HG03060 (cell line): Measurements from ENCODE around the gene CPNE8.
A peak's percentile ranks its signal among the peaks of the same experiment; 100 is the strongest.
"Not testable (repeated sequence)": the region's sequence is repeated elsewhere in the genome, so short reads cannot be mapped to it uniquely, and the experiment has no call there.

ENCODE experiments used
- ATAC-seq: cut with Tn5 transposase; IDR thresholded peaks from one replicate; pipeline ENCODE4 v1.9.1; 2021; ENCODE audit warnings: low read depth, moderate number of reproducible peaks; ENCODE audit not compliant: unreplicated experiment

The CPNE8 gene

GRCh38 chr12:38744041-38744440, 161.3 kb downstream of the CPNE8 start:
- no peak for ATAC-seq

GRCh38 chr12:38742496-38742895, 162.9 kb downstream of the CPNE8 start:
- ATAC-seq = not testable (repeated sequence)

DNA sequence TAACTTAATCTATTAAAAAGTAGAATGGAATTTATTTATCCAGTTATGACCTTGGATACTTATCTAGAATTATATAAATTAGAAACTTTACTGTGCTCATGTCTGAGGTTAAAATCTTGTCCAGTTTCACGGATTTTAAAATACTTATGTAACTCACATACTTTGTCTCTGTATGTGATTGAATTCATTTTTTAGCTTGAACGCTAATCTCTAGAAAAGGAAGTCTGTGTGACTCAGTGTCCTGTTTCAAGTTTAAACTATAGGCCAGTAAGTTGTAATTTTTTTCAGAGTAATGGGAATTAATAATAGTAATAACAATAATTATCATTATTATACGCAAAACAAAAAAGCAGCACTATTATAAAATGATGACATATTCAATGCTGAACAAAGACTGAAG, 168.6 kb downstream of the CPNE8 start:
- ATAC-seq = no peak

GRCh38 chr12:38732761-38733160, 172.6 kb downstream of the CPNE8 start:
- no peak for ATAC-seq

DNA sequence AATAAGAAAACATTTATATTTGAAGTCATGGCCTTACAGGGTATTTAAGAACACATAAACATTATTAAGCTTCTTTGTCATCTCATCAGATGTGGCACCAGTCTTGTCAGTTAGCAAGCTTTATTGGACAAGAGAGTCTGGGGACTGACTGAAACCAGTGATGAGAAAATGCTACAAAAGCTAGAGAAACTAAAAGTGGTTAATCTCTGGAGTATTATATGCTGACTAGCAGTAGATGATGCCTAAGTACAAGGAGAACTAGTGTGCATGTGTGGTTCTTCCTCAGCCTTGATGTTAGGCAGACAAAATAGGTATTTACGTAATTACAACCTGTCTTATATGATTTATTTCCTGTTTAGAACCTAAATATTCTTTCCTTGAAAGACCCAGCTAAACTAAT, 176.5 kb downstream of the CPNE8 start:
- no peak for ATAC-seq

DNA sequence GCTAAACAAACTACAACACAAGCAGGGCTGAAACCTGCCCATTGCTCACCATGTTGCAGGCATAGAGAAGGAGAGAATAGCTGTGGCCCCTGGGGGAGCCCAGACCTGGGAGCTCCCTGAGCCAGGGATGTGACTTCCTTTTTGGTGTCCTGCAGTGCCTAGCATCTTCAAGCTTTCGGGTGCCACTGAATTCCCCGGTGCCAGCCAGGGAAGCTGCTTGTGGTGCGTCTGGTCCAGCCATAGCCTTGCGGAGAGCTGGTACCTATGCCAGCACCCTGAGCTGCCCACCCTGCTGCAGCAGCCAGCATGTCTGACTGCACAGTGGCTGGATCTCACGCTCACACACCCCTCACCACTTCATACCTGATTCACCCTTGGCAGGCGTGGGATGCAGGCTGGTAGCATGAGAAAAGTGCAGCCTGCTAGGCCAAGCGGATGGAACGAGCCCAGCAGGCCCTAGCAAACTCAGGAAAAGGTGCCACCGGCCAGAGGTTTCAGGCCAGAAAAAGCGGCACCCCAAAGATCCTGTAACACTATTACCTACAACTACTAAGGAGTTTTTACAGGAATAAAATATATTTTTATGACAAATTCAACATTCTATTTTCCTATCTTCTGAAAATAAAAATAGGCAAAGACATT, 183.7 kb downstream of the CPNE8 start:
- ATAC-seq = no peak

- ATAC-seq = no peak
Measured at GRCh38 chr12:38720661-38721060, 184.7 kb downstream of the CPNE8 start.

GRCh38 chr12:38713294-38713693, 192.1 kb downstream of the CPNE8 start:
- no peak for ATAC-seq

- ATAC-seq = peak; percentile 71
Measured at GRCh38 chr12:38711054-38711453, 194.3 kb downstream of the CPNE8 start.

- ATAC-seq = no peak
Measured at GRCh38 chr12:38708466-38708865, 196.9 kb downstream of the CPNE8 start.

DNA sequence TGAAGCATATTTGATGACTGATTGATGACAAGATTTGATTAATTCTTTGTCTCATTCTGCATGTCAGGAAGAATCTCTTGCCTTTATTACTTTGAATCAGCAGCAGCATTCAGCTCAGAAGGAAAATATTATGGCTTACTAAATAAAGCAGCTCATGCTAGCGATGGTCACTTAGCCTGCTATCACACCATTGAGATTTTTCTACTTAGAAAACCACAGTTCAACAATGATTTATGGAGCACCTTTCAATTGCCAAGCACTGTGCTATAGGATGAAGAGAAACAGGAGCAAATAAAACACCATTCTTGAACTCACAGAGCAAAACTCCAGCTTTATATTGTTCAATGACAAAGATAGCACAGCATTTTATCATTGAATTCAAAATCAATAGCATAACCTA, 197.7 kb downstream of the CPNE8 start:
- ATAC-seq = no peak

DNA sequence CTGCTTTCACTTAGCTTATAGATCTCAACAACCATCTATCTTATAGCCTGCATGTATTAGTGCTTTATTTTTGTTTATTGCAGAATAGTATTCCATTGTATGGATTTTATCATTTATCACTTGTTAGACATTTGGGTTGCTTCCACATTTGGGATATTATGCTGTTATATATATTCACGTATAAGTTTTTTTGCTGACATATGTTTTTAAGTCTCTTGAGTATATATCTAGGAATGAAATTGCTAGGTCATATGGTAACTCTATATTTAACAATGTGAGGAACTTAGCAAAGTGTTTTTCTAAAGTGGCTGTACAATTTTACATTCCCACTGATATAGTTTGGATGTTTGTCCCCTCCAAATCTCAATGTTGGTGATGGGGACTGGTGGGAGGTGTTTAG, 208.1 kb downstream of the CPNE8 start:
- no peak for ATAC-seq

DNA sequence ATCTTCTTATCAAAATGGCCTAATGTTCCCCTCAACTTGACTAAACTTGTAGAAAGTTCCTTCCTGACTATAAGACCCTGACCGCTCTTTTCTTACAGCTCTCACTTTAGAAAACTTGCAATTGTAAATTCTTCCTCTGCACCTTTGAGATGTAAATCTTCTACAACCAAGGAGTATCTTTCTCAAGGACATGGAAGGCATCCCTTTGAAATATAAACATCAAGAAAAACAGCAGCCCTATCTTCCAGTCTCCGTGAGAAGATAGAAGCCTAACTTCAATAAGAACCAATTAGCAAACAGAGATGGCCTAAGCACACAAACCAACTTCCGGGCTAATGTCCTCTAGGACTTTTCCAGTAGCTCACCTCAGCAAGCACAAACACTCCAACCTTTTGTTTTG, 210.3 kb downstream of the CPNE8 start:
- no peak for ATAC-seq

- no peak for ATAC-seq
Measured at GRCh38 chr12:38691164-38691563, 214.2 kb downstream of the CPNE8 start.

DNA sequence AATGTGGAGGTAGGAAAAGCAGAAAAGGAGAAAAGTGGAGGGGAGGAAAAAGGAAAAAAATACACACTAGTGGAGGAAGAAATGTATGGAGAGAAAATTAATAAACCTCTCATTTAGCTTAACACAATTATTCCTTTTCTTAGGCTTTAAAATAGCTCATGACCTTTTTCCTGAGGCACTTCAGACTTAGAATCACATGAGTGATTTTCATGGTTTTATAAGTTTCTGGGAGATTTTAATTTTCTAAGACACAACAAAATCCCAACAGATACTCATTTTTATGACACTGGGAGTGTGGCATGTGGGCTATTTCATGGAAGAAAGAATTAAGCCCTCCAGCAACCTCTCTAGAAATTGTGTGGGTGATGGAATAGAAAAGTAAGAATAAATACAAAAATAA, 214.7 kb downstream of the CPNE8 start:
- ATAC-seq = no peak

DNA sequence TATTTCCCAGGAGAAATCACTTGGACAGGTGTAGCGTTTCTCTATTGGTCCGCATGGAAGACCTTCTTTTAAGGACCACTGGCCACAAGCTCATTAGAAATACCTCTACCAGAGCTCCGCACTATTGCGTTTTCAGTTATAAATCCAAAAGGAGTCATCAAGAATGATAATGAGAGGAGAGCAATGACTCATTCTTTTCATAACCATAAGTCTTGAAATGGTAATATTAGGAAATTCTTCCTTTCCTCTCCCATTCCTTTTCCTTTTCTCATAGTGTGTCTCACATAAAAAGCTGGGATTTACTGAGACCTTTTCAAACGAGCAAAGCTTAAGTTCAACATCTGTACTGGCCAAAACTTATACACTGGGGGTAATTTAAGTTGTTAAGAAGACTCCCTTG, 215.7 kb downstream of the CPNE8 start:
- no peak for ATAC-seq

DNA sequence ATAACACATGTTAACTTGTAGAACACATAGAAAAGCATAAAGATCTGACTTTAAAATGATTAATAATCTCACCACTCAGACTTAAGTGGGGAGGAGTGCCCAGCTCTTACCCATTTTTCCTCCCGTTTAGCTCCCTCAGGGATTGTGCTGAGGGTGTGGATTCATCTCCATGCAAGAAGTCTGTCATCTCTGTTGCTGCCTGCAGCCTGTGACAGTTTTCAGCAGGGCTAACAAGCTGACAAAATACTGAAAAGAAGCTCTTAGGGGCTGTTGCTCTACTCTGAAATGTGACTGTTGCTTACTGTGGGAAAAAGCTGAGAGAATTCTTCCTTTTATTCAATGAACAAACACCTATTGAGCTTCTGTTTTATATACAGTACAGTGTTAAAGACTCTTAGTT, 216.2 kb downstream of the CPNE8 start:
- ATAC-seq = no peak

DNA sequence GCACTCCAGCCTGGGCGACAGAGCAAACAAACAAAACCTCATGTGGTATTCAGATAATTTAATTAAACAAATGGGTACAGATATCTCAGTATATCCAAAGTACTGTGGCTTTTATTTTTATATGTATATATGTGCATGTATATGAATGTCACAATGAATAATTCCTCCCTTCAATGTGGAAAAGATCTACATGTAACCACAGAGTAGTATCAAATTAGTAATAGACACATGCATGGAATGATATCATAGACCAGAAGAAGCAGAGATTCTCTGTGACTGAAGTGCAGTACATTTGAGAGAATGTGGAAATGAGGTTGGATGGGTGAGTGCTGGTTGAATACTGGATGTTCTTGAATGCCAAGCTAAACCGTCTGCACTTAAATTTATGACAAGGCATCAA, 222.9 kb downstream of the CPNE8 start:
- ATAC-seq = no peak

DNA sequence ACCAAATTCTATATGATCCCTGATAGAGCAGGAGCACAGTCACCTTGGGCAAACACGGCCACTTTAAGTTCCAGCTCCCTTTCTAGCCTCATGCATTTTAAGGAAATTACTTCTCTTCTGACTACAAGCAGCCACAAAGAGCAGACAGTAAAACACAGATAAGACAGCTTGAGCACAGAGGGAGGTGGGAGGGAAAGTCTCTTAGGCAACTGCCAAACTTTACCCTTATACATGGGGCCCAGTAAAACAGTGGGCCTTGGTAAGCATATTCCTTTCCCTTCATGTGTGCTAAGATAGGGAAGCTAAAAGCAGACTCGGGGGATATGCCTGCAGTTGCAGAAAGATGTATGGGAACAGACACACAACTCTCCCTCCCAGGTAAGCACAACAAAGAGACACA, 235.9 kb downstream of the CPNE8 start:
- no peak for ATAC-seq

DNA sequence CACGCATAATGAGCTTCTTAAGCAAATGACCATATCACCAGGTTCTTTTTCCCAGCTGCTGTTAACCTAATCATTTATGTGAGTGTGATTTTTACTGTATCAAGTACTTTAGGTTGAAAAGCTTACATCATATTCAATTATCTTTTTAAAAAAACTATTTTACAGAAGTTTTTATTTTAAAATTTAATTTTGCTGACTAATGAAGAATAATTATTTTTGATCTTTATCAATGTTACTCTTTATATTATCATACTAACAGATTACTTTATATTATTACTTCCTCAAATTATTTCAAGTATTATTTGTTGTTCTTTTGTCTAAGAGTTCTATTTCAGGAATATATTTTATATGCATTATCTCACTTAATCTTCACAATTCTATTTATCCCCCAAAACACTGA, 236.3 kb downstream of the CPNE8 start:
- no peak for ATAC-seq

- ATAC-seq = no peak
Measured at GRCh38 chr12:38666425-38666824, 239.0 kb downstream of the CPNE8 start.

- ATAC-seq = no peak
Measured at GRCh38 chr12:38664661-38665269, 240.6 kb downstream of the CPNE8 start.

- no peak for ATAC-seq
Measured at GRCh38 chr12:38662829-38663228, 242.6 kb downstream of the CPNE8 start.
